Hematopoietic multipotent progenitor cell treated with erythropoietin and hydrocortisone succinate and interleukin-3 and kit ligand, for 8 days (in vitro differentiated cells): Measurements from ENCODE around the gene EFNA2.
"Not testable (repeated sequence)": the region's sequence is repeated elsewhere in the genome, so short reads cannot be mapped to it uniquely, and the experiment has no call there.

ENCODE experiments used
- DNase-seq: peaks from one replicate; pipeline ENCODE4 v3.0.0-alpha.2; 2015

EFNA2 gene

DNA sequence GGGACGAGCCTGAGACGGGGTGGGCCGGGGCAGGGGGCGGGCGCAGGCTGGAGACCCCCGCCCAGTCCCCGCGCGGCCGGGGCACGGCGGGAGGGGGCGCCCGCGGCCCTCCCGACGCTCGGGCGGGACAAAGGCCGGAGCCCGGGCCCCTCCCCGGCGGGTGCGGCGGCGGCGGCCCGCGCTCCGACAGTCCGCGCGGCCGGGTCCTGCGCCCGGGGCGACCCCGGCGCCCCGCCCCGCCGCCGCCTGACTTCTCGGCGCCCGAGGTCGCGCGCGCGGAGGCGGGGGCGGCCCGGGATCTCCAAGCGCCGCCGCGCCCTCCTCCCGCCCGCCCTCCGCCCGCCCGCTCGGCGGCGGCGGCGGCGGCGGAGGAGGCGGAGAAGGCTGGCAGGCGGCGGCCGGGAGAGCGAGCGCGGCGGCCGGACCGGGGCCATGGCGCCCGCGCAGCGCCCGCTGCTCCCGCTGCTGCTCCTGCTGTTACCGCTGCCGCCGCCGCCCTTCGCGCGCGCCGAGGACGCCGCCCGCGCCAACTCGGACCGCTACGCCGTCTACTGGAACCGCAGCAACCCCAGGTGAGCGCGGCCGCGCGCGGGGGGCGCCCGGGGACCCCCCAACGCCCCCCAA is at the start of gene EFNA2:
Gene EFNA2, plus strand, starts transcription at position 137 of the 624 bp plus-strand sequence. Its CDS starts 296 bp downstream, at position 433.
- DNase-seq, result no peak

DNA sequence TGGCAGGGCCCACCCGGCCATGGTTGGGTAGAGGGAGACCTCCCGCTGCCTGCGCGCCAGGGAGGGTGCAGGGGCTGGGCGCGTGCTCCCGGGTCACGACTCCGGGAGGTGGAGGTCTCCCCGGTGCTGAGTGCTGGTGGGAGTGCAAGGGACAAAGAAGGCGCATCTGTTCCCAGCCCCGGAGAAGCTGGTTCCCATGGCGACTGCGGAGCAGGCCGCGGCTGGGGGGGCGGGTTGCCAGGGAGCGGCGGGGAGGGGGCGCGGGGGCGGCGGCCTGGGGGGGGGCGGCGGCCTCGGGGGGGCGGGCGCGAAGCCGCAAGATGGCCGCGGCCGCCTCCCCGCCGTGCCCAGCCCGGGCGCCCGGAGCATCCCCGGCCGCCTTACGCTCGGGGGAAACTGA is 49.1 kb upstream of the EFNA2 start:
- no peak for DNase-seq

DNA sequence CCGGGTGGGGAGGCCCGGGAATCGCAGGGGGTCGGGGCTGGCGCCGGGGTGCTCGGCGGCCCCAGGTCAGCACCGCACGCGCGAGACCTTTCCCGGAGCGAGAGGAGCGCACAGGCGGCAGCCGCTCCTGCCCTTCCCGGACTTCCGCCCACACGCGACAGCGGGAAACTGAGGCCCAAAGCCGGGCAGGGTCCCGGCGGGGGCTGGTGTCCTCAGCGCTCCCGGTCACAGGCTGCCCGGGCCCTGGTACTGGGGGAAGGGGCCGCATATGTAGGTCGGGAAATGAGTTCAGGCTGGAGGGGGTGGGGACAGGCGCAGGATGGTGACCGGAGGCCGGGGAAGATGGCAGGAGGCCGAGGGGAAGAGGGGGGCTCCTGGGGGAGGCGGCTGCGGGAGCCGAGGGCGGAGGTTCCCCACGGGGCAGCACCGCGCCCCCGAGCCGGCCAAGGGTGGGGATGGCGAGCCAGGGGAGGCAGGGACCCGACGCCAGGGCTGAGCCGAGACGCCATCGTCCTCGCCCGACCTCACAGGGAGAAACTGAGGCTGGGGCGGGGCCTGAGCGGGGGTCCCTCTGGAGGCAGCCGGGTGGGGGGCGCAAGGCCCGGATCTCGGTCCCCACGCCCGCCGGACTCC is 48.5 kb upstream of the EFNA2 start:
- DNase-seq, result no peak

DNA sequence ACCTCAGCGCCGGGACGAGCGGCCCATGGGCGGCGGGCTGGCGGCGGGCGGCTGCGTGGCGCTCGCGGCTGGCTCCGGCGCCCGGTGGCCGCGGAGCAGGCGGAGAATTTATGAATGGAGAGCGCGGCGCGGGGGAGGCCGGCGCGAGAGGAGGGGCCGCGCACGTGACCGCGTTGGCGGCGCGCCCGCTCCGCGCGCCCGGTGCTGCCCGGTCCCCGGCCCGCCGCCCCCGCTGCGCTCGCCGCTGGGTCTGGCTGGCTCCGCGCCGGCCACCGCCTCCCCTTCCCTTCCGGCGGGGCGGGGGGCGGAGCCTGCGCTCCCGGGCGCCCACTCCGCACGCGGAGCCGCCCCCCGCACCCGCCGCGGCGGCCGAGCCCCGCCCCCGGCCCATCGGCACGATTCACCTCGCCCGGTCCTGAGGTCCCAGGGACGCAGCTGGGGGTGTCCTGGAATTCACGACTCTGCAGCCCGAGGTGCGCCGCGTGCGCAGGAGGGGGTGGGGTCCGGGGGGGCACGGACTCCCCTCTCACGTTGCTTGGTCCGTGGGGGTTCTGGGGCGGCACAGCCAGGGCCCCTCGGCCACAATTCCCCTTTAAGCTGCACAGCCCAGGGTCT is 47.8 kb upstream of the EFNA2 start, which contains the start of gene CBARP:
Gene CBARP, minus strand, starts transcription at position 252 of the 615 bp plus-strand sequence. CDS start 1,905 bp downstream, outside the sequence.
- DNase-seq, result no peak

DNA sequence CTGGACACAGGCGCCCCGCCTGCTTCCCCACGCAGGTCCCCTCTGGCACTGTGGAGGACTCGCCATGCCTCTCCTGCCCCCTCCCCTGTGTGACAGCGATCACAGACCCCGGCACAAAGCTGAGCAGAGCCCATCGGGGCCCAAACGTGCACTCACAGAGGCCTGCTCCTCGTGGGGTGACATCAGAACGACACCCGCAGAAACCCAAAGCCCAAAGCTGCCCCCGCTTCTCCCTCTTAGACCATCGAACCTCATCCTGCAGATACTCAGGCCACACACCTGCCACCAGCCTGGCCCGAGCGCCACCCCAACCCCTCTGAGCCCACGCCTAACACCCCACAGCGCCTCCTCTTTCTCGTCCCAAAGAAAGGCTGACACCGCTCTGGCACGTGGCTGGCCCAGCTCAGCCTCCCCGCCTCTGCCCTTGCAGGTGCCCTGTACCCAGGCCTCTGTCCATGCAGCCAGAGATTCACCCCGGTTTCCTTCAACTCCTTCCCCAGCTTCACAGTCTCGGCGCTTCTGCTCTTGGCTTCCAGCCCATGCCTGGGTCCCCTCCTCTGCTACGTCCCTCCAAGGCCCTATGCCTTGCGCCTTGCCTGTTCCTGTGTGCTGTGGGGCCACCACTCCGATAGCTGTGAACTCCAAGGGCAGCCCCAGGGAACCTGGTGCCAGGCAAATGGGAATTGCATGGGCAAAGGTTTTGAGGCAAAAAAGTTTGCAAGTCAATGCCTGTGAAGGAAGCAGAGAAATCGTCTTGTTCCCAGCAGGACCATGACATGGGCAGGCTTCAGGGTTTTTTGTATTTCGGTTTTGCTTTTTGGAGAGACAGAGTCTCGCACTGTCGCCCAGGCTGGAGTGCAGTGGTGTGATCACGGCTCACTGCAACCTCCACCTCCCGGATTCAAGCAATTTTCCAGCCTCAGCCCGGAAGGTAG is 47.0 kb upstream of the EFNA2 start:
- no peak for DNase-seq

DNA sequence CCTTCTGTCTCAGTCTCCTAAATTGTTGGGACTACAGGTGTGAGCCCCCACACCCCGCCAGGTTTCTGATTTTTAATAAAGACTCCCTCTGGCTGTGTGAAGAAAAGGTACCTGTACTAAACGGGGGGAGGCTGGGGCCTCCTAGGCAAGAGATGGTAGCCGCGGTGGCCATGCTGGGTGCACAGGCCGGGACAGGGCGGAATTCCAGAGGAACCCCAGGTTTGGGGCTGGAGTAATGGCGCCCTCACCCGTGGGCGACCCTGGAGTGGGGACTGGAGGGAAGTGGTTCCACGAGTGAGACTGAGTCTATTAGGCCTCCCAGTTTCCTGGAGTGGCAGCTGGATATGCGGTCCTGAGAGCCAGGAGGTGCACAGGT is 46.3 kb upstream of the EFNA2 start:
- no peak for DNase-seq

DNA sequence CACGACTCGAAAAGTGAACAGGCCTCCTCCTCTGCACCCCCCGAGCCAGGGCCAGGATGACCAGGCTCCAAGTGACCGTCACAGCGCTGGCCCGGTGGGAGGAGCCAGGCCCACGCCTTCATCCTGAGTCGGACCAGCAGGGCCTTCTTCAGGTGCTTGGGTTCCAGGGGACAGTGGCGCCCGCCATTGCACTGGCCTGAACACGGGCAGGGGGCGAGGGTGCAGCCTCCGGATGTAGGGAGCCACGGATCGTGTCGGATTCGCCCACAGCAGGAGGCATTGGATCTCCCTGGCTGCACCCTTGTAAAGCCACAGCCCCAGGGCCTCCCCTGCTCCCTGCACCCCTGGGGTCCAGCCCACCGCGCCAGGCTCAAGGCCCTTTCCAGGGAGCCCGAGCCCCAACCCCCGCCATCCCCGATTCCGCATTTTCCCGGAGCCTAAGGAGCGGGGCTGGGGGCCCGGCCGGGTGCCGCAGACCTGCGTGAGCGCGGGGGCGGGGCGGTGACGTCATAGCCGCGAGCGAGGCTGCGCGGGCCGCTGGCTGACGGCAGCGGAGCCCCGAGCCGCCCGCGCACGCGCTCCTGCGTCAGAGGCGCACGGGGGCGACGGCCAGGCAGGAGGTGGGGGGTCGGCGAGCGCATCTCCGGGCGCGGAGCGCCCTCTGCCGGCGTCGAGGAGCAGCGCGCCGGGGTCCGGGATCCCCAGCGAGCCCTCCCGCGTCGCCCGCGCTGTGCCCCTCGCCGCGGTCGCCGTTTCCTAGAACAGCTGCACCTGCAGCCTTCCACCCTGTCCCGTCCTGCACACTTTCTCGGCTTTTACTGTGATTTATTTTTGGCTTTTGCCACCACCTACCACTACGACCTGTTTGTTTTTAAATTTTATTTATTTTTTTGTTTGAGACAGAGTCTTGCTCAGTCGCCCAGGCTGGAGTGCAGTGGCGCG is 45.6 kb upstream of the EFNA2 start:
- DNase-seq, result peak; percentile 84

DNA sequence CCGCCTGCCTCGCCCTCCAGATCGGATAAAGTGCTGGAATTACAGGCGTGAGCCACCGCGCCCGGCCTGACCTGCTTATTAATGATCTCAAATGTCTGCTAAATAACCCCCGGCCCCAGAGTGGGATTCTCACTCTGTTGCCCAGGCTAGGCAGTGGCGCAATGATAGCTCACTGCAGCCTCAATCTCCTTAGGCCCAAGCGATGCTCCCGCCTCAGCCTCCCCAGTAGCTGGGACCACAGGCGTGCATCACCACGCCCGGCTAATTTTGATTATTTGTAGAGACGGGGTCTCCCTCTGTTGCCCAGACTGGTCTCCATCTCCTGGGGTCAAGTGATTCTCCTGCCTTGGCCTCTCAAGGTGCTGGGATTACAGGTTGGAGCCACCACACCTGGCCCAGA is 44.7 kb upstream of the EFNA2 start:
- no peak for DNase-seq

DNA sequence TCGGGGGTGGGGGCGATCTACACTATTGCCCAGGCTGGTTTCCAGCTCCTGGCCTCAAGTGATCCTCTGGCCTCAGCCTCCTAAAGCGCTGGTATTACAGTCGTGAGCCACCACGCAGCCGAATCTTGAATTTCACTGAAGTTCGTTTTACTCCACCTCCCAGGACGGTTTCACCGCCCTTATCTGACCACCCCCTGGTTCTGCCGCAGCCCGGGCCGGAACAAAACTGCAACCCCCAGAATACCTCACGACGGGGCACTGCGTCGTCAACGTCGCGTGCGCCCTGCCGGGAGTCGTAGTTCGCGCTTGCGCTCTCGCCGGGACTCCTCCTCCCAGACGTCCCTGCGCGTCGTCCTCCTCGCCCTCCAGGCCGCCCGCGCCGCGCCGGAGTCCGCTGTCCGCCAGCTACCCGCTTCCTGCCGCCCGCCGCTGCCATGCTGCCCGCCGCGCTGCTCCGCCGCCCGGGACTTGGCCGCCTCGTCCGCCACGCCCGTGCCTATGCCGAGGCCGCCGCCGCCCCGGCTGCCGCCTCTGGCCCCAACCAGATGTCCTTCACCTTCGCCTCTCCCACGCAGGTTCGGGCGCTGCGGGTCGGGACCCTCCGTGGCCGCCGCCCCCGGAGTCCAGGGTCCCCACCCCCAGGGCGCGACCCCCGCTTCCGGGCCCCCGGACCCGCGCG is 44.1 kb upstream of the EFNA2 start, which contains the start of gene ATP5F1D:
Gene ATP5F1D, plus strand, starts transcription at position 335 of the 679 bp plus-strand sequence. Its CDS starts 100 bp downstream, at position 435.
- peak; percentile 96 for DNase-seq

DNA sequence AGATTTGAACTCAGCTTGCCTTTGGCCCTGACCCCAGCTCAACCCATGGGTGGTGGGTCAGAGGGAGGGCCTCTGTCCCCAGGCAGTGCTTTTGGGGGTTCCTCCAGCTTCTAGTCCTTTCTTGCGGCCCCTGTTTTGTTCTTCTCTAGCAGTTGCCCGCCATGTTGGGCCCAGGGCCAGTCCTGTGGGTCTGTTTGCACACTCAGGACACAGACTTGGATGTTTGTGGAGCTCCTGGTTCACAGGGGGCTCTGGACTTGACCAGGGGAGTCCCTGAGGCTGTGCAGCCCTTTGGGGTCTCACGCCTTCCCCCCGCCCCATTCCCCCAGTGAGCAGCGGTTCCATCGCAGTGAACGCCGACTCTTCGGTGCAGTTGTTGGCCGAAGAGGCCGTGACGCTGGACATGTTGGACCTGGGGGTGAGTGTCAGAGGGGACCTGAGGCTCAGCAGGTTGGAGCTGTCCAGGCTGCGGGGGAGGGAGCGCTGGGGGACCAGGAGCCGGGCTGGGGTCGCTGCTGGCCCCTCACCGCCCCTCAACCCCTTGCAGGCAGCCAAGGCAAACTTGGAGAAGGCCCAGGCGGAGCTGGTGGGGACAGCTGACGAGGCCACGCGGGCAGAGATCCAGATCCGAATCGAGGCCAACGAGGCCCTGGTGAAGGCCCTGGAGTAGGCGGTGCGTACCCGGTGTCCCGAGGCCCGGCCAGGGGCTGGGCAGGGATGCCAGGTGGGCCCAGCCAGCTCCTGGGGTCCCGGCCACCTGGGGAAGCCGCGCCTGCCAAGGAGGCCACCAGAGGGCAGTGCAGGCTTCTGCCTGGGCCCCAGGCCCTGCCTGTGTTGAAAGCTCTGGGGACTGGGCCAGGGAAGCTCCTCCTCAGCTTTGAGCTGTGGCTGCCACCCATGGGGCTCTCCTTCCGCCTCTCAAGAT is 41.6 kb upstream of the EFNA2 start:
- peak; percentile 85 for DNase-seq

DNA sequence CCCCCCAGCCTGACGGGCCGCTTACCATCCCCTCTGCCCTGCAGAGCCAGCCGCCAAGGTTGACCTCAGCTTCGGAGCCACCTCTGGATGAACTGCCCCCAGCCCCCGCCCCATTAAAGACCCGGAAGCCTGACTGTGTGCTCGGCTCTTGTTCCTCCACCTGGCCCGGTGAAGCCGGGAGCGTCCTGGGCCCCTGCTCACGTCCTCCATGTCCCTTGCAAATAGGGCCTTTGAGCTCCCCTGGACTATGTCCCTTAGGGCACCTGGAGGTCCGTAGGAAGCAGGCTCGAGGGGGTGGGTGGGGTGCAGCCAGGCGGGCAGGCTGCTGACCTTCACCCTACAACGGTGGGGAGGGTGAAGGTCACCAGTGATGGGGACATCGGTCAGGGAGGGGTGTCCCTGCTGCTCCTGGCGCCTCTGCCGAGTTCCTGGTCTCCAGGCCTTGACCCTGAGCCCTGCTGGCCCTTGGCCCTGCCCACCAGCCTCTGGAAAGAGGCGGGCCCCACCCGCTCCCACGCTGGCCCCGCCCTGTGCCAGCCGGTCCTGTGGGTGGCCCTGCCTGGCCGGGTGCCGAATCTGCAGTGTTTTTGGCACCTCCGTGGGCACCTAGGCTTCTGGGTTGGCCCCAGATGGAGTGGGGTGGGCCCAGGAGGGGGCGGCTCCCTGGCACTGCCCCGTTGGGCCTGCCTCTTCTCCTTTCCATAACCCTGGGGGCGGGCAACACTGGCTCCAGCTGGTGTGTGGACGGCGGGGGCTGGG is 40.8 kb upstream of the EFNA2 start:
- peak; percentile 67 for DNase-seq

DNA sequence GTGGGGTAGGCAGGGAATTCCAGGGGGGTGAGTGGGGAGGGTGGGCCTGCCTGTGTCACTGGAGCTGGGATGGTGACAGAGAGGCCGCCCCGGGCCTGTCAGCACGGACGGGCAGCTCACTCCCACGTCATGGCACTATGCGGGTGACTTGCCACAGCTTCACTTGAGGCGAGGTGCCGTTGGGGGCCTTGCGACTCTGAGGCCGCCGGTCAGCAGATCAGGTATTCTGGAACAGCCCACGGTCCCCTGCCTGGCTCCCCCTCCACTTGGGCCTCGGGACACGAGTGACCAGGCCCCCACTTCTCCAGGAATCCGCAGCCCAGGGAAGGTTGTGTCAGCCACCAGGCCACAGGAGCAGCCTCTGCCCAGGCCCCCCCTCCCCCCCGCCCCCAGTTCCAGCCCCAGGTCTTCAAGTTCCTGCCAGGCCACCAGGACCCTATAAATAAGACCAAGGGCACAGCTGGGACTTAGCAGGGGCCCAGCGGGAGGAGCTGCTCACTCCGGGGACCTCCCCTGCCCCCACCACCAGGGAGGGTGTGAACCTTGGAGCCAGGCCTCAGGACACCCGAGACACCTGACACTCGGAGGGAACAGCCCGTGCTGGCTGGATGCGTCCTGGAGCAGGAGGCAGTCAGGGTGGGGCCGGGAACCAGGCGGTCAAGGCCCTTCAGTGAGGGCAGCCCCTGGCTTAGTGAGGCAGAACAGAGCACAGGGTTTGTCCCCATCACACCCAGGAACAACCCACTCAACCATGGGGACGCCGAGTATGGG is 40.0 kb upstream of the EFNA2 start:
- no peak for DNase-seq

DNA sequence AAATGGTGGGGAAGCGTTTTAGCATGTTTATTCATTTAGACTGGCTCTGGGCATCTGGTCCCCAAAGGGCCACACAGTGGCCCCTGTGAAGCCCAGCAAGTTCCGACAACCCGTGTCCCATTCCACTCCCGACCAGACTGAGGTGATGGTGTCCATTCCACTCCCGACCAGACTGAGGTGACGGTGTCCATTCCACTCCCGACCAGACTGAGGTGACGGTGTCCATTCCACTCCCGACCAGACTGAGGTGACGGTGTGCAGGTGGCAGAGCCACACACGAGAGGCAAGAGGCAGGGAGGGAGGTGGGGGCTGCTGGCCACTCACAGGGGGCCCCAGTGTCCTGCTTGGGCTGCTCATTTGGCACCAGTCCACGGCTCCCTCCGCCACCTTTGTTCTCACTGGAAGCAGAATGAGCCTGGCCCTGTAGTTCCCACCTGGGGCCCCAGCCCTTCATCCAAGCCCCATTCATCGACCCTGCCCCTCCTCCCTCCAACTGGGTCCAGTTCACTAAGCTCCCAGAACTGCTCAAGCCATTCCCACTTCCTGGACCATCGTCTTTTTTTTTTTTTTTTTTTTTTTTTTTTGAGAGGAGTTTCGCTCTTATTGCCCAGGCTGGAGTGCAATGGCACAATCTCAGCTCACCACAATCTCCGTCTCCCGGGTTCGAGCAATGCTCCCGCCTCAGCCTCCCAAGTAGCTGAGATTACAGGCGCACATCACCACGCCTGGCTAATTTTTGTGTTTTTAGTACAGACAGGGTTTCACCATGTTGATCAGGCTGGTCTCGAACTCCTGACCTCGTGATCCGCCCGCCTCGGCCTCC is 39.2 kb upstream of the EFNA2 start:
- not testable (repeated sequence) for DNase-seq

DNA sequence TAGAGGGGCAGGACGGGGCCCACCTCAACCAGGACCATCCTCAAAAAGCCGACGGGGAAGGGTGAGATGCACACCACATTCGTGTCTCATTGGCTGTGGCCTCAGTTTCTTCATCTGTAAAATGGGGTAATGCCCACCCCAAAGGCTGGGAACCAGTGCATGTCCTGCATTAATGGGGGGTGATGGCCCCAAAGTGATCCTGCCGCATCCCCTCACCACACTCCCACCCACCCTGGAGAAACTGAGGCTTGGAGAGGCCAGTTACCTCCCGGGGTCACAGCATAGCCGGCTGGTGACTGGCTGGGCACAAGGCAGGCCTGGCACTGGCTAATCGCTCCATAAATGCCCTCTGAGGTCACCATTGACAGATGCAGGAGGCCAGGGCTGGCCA is 37.9 kb upstream of the EFNA2 start:
- DNase-seq, result no peak

DNA sequence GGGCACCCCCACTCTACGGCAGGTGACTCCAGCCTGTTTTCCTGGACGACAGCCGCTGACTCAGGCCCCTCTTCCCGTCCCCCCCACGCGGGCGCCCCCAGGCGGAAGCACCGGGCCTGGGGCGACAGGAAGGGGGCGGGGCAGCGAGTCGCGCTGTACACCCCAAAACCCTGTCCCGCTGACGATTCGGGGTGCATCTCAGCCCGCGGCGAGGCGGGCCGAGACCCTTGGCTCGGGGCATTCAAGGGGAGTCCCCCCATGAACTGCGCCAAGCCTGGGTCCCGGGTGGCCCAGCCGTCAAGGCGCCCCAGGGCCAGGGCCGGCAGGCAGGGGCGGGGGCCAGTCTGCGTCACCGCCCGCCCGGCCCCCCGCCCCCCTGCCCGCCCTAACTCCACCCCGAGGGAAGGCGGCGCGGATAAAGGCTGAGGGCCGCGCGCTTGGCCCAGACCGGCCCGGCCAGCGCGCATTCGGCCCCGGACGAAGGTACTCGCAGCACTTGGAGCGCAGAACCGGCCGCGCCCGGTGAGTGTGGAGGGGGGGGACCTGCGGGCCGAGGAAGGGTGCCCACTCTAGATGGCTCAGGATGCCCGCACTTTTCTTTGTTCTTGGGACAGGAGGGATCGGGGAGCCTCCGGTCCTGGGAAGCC is 37.4 kb upstream of the EFNA2 start, which contains the start of gene MIDN:
Gene MIDN, plus strand, starts transcription at position 445 of the 647 bp plus-strand sequence. CDS start 1,714 bp downstream, outside the sequence.
- DNase-seq, result peak; percentile 67

DNA sequence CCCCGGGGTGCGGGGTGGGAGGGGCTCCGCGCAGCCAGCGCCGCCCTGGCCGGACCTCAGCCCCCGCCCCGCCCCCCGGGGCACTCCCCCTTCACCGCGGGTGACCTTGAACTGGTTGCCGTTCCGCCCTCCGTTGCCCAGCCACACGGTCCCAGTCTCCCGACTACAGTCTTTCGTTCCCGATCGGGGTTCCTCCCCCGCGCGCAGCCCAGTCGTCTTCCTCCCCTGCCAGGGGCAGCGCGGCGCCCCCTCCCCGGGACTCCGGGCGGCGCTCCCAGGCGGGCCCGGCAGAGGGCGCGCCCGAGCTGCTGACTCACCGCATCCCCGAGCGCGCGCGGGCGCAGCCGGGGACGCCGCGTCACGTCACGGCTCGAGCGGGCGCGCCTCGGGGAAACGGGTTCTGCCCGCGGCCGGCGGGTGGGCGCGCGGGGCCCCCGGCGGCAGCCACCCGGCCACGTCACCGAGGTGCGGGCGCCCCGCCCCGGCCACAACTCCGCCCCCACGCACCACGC is 36.8 kb upstream of the EFNA2 start:
- peak; percentile 65 for DNase-seq
